ENCODE results near the gene CDH13.

GRCh38 chr16:83722456-83723183 lies 1095.9 kb downstream of the CDH13 start:
- TF ChIP-seq STAG1 (CRISPR knock-in tag; IDR thresholded peaks at IDR 0.05; ENCODE audit: borderline replicate concordance) (no peak), KDM1A (IDR thresholded peaks at IDR 0.05) (no peak), SRSF9 (IDR thresholded peaks at IDR 0.05; ENCODE audit: borderline replicate concordance, low read depth, low read length) (no peak), ZNF639 (CRISPR knock-in tag; conservative IDR thresholded peaks at IDR 0.05 in 1 of 2, IDR thresholded peaks at IDR 0.05 in 1 of 2) (no peak), EP300 (IDR thresholded peaks at IDR 0.05; ENCODE audit: low read length) (no peak)
- TF ChIP-seq, protein P1, sequence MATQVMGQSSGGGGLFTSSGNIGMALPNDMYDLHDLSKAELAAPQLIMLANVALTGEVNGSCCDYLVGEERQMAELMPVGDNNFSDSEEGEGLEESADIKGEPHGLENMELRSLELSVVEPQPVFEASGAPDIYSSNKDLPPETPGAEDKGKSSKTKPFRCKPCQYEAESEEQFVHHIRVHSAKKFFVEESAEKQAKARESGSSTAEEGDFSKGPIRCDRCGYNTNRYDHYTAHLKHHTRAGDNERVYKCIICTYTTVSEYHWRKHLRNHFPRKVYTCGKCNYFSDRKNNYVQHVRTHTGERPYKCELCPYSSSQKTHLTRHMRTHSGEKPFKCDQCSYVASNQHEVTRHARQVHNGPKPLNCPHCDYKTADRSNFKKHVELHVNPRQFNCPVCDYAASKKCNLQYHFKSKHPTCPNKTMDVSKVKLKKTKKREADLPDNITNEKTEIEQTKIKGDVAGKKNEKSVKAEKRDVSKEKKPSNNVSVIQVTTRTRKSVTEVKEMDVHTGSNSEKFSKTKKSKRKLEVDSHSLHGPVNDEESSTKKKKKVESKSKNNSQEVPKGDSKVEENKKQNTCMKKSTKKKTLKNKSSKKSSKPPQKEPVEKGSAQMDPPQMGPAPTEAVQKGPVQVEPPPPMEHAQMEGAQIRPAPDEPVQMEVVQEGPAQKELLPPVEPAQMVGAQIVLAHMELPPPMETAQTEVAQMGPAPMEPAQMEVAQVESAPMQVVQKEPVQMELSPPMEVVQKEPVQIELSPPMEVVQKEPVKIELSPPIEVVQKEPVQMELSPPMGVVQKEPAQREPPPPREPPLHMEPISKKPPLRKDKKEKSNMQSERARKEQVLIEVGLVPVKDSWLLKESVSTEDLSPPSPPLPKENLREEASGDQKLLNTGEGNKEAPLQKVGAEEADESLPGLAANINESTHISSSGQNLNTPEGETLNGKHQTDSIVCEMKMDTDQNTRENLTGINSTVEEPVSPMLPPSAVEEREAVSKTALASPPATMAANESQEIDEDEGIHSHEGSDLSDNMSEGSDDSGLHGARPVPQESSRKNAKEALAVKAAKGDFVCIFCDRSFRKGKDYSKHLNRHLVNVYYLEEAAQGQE (IDR thresholded peaks at IDR 0.05; ENCODE audit: borderline replicate concordance) = no peak
- TF ChIP-seq, protein P1 (CRISPR knock-in tag; IDR thresholded peaks at IDR 0.05; ENCODE audit: low read depth) = no peak
- TF ChIP-seq, protein P2, sequence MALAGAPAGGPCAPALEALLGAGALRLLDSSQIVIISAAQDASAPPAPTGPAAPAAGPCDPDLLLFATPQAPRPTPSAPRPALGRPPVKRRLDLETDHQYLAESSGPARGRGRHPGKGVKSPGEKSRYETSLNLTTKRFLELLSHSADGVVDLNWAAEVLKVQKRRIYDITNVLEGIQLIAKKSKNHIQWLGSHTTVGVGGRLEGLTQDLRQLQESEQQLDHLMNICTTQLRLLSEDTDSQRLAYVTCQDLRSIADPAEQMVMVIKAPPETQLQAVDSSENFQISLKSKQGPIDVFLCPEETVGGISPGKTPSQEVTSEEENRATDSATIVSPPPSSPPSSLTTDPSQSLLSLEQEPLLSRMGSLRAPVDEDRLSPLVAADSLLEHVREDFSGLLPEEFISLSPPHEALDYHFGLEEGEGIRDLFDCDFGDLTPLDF (CRISPR knock-in tag; IDR thresholded peaks at IDR 0.05) = no peak

Measured in K562 (cell line).